ENCODE measurements around the gene OR52M1. TPM values are rescaled to one million over a fixed set of nuclear protein-coding genes. Genes with fewer than 3 reads are reported as not detected.

OR52M1 gene
- total RNA-seq, 3 donors from 2014 or later (not counting 1 experiment from before 2014, with no cell fraction given), result not detected

GRCh38 chr11:4580124-4580523, 35.1 kb downstream of the OR52M1 start:
- Histone ChIP-seq H3K27me3 (ENCODE audit: control insufficient read depth, insufficient read depth, low read length) (no peaks in the 10 kb centered on the region), H3K9me3 (ENCODE audit: control insufficient read depth, insufficient read depth, low read length) (no peaks in the 10 kb centered on the region), H3K4me1 (ENCODE audit: control insufficient read depth, insufficient read depth, low read length) (no peaks in the 10 kb centered on the region), H3K36me3 (ENCODE audit: control insufficient read depth, insufficient read depth, low read length) (no peaks in the 10 kb centered on the region), H3K27ac (ENCODE audit: low read length) (no peak overlapping the region), H3K4me3 (ENCODE audit: low read length) (no peak overlapping the region)
- 74% methylated on average over 1 of the region's 1 CpG for WGBS (ENCODE audit: insufficient coverage)
- Mint-ChIP-seq H3K27me3 (ENCODE audit: low read depth in 2 of 2) (peaks cover 48 to 66% of the 10 kb centered on the region in 2 donors), H3K4me3 (no peak overlapping the region), H3K4me1 (no peaks in the 10 kb centered on the region), H3K9me3 (no peaks in the 10 kb centered on the region), H3K36me3 (no peaks in the 10 kb centered on the region), H3K27ac (no peak overlapping the region)
- no peak for TF ChIP-seq CTCF (IDR thresholded peaks at IDR 0.05)
- intact Hi-C loops (cut with micrococcal nuclease), result no loop called here
- ATAC-seq, result no peak
- no peak for DNase-seq

GRCh38 chr11:4581443-4581842, 36.5 kb downstream of the OR52M1 start, which contains the start of gene OR52I2:
Gene OR52I2 (plus strand): TSS chr11:4581743.
- no peaks in the 10 kb centered on the region for H3K4me1 ChIP-seq (ENCODE audit: control insufficient read depth, insufficient read depth, low read length)
- Mint-ChIP-seq H3K36me3 (no peaks in the 10 kb centered on the region), H3K4me1 (no peaks in the 10 kb centered on the region), H3K27ac (no peak within 1 kb of the TSS), H3K9me3 (no peaks in the 10 kb centered on the region), H3K27me3 (ENCODE audit: low read depth in 2 of 2) (peaks cover 44 to 62% of the 10 kb centered on the region in 2 donors), H3K4me3 (no peak within 1 kb of the TSS)
- H3K4me3 ChIP-seq (ENCODE audit: low read length), result no peak within 1 kb of the TSS
- H3K9me3 ChIP-seq (ENCODE audit: control insufficient read depth, insufficient read depth, low read length), result no peaks in the 10 kb centered on the region
- H3K27me3 ChIP-seq (ENCODE audit: control insufficient read depth, insufficient read depth, low read length), result peaks cover 4% of the 10 kb centered on the region
- intact Hi-C loops (cut with micrococcal nuclease), result no loop called here
- DNase-seq (no peak), ATAC-seq (no peak)
- no peak within 1 kb of the TSS for H3K27ac ChIP-seq (ENCODE audit: low read length)
- no peak for TF ChIP-seq CTCF (IDR thresholded peaks at IDR 0.05)
- H3K36me3 ChIP-seq (ENCODE audit: control insufficient read depth, insufficient read depth, low read length), result no peaks in the 10 kb centered on the region

GRCh38 chr11:4589017-4589416, 44.0 kb downstream of the OR52M1 start:
- no peak for ATAC-seq
- H3K4me3 ChIP-seq (ENCODE audit: low read length), result no peak overlapping the region
- peaks cover 12 to 18% of the 10 kb centered on the region in 2 donors for H3K27me3 Mint-ChIP-seq (ENCODE audit: low read depth in 2 of 2)
- H3K4me1 Mint-ChIP-seq, result no peaks in the 10 kb centered on the region
- no peak for TF ChIP-seq CTCF (IDR thresholded peaks at IDR 0.05)
- H3K36me3 Mint-ChIP-seq, result no peaks in the 10 kb centered on the region
- H3K27me3 ChIP-seq (ENCODE audit: control insufficient read depth, insufficient read depth, low read length), result peaks cover 4% of the 10 kb centered on the region
- no peaks in the 10 kb centered on the region for H3K9me3 Mint-ChIP-seq
- no peak overlapping the region for H3K27ac Mint-ChIP-seq
- DNase-seq, result no peak
- H3K4me1 ChIP-seq (ENCODE audit: control insufficient read depth, insufficient read depth, low read length), result no peaks in the 10 kb centered on the region
- no peak overlapping the region for H3K27ac ChIP-seq (ENCODE audit: low read length)
- no peaks in the 10 kb centered on the region for H3K36me3 ChIP-seq (ENCODE audit: control insufficient read depth, insufficient read depth, low read length)
- 88% methylated on average over 3 of the region's 3 CpGs for WGBS (ENCODE audit: insufficient coverage)
- intact Hi-C loops (cut with micrococcal nuclease), result no loop called here
- no peaks in the 10 kb centered on the region for H3K9me3 ChIP-seq (ENCODE audit: control insufficient read depth, insufficient read depth, low read length)
- no peak overlapping the region for H3K4me3 Mint-ChIP-seq

DNA sequence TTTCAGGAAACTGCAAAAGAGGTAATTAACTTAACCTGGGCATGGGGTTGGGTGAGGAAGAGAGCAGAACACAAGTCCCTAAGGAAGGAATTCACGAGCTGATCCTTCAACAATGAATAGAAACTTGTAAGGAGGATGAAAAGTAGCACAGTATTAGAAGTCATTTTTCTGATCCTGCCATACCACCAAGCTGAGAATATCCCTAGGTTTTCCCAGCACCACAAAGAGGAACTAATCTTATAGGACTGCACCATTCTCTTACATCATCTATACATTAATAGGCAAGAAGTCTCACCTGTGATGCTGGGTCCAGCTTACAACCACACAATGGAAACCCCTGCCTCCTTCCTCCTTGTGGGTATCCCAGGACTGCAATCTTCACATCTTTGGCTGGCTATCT, 48.7 kb downstream of the OR52M1 start, which contains the start of gene OR52I1:
Gene OR52I1, plus strand, starts transcription at position 301 of the 400 bp plus-strand sequence. Its CDS starts 0 bp downstream, at position 301.
- H3K27me3 Mint-ChIP-seq (ENCODE audit: low read depth in 2 of 2), result no peaks in the 10 kb centered on the region
- Histone ChIP-seq H3K4me3 (ENCODE audit: low read length) (no peak within 1 kb of the TSS), H3K27ac (ENCODE audit: low read length) (no peak within 1 kb of the TSS), H3K27me3 (ENCODE audit: control insufficient read depth, insufficient read depth, low read length) (no peaks in the 10 kb centered on the region), H3K4me1 (ENCODE audit: control insufficient read depth, insufficient read depth, low read length) (no peaks in the 10 kb centered on the region), H3K9me3 (ENCODE audit: control insufficient read depth, insufficient read depth, low read length) (no peaks in the 10 kb centered on the region), H3K36me3 (ENCODE audit: control insufficient read depth, insufficient read depth, low read length) (peaks cover 8% of the 10 kb centered on the region)
- intact Hi-C loops (cut with micrococcal nuclease), result no loop called here
- H3K27ac Mint-ChIP-seq, result no peak within 1 kb of the TSS
- H3K4me3 Mint-ChIP-seq, result no peak within 1 kb of the TSS
- TF ChIP-seq CTCF (IDR thresholded peaks at IDR 0.05), result no peak
- WGBS (ENCODE audit: insufficient coverage), result 100% methylated on average over 1 of the region's 1 CpG
- peaks cover 0 to 4% of the 10 kb centered on the region in 2 donors for H3K4me1 Mint-ChIP-seq
- ATAC-seq (no peak), DNase-seq (no peak)
- peaks cover 5% of the 10 kb centered on the region for H3K36me3 Mint-ChIP-seq
- no peaks in the 10 kb centered on the region for H3K9me3 Mint-ChIP-seq

Measured in natural killer cell (primary cell).